Activated gamma-delta T cell treated with Interleukin-2 at 50 U/mL for 16 hours (primary cell): Measurements from ENCODE around the gene MTF2.
"Not testable (repeated sequence)": the region's sequence is repeated elsewhere in the genome, so short reads cannot be mapped to it uniquely, and the experiment has no call there.

Experiments used
- DNase-seq: peaks from one replicate; pipeline ENCODE4 v3.0.0-alpha.2; 2020

Gene MTF2

DNA sequence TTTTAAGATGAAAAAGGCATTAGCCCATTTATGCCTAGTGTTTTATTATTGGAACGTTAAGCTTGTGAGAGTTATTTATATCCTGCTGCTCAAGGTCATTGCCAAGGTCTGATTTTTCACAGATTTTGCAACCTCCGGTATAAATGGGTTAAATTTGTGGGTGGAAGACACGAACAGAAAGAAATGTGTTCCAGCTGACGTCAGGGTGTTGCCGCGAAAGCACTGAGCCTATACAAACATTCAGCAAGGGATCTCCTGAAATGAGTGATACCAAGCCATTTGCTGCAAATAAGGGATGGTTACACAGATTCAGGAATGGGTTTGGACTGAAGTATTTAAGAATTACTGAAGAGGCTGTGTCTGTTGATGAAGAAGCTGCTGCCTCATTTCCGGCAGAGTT is 68.9 kb downstream of the MTF2 start:
- DNase-seq, result no peak

DNA sequence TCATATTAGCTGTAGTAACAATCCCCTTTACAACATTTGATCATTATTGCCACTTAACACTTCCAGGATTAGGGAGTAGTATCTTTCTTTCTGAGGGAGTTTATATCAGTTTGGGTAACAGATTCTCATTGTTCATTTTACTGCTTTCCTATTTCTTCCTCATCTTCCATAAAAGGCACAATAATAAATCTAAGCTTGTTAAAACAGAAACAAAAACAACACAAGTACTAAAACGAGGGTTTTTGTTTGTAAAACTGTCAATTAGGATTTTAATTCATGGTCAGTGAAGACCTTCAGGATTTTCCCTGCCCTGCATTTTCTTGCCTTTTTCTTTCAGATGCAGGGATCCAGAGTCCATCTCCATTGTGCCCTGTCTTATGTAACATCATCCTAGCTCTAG is 71.6 kb downstream of the MTF2 start:
- no peak for DNase-seq

DNA sequence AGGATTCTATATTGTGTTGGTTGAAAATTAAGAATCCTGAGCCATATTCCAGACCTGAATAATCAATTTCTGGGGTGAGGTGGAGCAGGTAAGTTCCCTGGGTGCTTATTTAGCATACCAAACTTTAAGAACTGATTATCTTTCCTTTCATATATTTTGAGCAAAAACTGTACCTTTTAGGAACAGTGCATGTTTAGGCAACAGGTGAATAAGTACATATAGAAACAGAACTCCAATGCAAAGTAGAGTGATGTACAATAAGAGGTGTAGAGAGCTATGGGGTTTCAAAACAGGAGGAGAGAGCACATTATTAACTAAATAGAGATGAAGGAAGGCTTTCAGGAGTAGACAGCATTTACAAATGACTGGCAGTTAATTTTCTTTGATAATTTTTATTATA is 72.4 kb downstream of the MTF2 start:
- no peak for DNase-seq

DNA sequence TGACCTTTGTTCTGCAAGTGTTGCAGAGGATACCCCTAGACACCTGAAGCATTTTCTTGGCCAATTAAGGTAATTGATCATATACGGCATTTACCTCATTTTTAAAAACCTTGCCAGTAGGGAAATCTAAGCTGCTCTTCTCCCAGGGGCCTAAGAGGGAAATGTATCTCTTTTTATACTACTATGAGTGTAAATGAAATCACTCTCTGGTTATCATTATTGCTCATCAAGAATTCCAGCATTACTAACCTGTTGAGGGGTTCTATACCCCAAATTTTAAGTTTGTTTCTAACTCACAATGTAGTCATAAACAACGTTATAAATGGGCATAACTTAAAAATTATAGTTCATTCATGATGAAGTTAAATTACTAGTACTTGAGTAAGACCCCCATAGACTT is 73.8 kb downstream of the MTF2 start:
- DNase-seq, result no peak

DNA sequence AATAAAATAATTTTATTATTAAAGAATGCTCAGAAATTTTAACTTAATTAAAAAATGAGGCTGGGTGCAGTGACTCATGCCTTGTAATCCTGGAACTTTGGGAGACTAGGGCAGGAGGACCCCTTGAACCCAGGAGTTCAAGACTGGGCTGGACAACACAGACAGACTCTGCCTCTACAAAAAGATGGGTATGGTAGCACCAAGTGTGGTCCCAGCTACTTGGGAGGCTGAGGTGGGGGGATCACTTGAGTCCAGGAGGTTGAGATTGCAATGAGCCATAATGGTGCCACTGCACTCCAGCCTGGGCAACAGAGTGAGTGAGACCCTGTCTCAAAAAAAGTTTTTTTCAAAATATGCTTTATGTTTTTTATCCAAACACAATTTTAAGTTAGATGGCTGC is 75.8 kb downstream of the MTF2 start:
- DNase-seq, result no peak

DNA sequence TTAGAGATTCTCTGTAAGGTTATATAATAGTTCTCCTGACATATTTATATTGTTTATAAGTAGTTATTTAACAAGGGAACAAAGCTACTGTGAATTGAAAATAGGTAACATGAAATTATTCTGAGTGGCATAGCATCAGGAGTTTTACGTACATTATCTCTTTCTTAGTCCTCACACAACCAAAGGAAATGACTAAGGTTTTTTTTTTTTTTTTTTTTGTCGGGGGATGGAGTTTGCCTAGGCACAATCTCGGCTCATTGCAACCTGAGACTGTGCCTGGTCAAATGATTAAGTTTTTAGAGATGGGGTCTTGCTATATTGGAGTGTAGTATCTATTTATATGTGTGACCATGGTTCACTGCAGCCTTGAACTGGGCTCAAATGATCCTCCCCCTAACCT is 76.3 kb downstream of the MTF2 start:
- no peak for DNase-seq

DNA sequence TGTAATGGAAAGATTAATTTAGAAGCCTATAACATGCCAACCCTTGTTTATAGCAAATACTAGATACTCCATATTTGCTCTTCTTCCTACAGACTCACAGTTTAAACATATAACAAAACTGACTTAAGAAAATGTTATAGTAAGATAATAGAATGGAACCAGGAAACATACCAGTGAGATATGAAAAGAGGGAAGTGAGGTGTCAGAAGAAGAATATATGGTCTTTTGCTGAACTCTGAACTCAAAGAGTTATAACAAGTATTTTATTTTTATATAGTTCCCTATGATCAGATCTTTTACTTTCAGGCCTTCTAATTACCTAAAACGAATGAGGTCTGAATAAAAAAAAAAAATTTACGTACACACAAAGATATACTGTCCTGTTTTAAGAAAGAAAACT is 80.3 kb downstream of the MTF2 start:
- DNase-seq, result no peak

DNA sequence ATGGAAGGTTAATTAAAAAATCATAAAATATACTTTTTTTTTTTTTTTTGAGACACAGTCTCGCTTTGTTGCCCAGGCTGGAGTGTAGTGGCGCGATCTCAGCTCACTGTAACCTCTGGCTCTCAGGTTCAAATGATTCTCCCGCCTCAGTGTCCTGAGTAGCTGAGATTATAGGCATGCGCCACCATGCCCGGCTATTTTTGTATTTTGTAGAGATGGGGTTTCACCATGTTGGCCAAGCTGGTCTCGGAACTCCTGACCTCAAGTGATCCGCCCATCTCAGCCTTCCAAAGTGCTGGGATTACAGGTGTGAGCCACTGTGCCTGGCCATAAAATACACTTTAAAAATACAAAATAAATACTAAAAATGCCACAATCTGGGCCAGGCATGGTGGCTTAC is 84.2 kb downstream of the MTF2 start:
- not testable (repeated sequence) for DNase-seq

DNA sequence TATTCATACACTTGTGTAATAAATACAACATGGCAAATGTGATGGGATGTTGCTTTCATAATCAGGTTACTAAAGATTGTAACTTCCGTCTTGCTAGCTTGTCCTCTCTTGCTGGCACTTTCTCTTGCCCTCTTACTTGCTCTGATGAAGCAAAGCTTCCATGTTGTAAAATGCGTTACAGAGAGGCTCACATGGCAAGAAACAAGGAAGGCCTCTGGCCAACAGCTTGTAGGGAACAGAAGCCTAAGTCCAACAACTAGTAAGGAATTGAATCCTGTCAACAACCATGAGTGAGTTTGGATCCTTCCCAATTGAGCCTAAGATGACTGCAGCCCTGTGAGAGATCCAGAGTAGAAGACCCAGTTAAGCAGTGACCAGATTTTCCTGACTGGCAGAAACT is 85.7 kb downstream of the MTF2 start:
- DNase-seq, result no peak

DNA sequence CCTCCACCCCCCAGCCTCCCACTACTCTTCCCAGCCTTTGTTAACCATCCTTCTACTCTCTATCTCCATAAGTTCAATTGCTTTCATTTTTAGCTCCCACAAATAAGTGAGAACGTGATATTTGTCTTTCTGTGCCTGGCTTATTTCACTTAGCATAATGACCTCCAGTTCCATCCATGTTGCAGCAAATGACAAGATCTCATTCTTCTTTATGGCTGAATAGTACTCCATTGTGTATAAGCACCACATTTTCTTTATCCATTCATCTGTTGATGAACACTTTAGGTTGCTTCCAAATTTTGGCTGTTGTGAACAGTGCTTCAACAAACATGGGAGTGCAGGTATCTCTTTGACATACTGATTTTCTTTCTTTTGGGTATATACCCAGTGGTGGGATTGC is 86.8 kb downstream of the MTF2 start:
- not testable (repeated sequence) for DNase-seq

DNA sequence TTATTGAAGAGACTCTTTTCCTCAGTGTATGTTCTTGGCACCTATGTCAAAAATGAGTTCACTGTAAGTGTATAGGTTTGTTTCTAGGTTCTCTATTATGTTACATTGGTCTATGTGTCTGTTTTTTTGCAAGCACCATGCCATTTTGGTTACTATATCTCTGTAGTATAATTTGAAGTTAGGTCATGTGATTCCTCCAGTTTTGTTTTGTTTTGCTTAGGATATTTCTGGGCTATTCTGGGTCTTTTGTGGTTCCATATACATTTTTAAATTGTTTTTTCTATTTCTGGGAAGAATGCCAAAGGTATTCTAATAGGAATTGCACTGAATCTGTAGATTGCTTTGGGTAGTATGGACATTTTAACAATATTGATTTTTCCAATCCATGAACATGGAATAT is 87.9 kb downstream of the MTF2 start:
- no peak for DNase-seq

DNA sequence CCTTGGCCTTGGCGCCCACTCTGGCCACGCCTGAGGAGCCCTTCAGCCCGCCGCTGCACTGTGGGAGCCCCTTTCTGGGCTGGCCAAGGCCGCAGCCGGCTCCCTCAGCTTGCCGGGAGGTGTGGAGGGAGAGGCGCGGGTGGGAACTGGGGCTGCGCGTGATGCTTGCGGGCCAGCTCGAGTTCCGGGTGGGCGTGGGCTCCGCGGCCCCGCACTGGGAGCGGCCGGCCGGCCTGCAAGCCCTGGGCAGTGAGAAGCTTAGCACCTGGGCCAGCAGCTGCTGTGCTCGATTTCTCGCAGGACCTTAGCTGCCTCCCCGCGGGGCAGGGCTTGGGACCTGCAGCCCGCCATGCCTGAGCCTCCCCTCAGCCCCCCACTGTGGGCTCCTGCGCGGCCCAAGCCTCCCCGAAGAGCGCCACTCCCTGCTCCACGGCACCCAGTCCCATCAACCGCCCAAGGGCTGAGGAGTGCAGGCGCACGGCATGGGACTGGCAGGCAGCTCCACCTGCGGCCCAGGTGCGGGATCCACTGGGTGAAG is 91.1 kb downstream of the MTF2 start:
- not testable (repeated sequence) for DNase-seq

DNA sequence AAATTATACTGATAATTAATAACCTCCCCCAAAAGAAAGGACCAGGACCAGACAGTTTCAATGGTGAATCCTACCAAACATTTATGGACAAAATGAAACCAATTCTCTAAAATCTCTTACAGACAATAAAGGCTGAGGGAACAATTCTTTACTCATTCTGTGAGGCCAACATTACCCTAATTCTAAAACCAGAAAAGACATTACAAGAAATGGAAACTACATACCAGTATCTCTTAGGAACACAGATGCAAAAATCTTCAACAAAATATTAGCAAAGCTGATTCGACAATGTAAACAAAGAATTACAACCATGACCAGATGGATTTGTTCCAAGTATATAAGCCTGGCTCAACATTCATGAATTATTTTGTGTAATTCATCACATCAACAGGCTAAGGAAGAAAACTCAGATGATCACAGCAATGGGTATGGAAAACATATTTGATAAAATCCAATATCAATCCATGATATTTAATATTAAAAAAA is 92.5 kb downstream of the MTF2 start:
- no peak for DNase-seq

DNA sequence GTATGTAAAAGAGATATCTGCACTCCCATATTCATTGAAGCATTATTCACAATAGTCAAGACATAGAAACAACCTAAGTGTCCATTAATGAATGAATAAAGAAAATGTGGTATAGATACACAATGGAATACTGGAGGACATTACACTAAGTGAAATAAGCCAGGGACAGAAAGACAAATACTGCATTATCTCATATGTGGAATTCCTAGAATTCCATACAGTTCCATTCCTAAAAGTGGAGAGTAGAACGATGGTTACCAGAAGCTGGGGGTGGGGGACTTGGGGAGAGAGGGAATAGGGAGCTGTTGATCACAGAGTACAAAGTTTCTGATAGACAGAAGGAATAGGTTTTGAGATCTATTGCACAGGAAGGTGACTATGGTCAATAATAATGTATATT is 93.7 kb downstream of the MTF2 start:
- DNase-seq, result no peak

DNA sequence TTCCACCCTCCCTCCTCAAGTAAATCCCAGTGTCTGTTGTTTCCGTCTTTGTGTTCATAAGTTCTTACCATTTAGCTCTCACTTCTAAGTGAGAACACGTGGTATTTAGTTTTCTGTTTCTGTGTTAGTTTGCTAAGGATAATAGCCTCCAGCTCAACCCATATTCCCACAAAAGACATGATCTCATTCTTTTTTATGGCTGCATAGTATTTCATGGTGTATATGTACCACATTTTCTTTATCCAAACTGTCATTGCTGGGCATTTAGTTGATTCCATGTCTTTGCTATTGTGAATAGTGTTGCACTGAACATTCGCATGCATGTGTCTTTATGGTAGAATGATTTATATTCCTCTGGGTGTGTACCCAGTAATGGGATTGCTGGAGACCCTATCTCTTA is 95.6 kb downstream of the MTF2 start:
- DNase-seq, result not testable (repeated sequence)

DNA sequence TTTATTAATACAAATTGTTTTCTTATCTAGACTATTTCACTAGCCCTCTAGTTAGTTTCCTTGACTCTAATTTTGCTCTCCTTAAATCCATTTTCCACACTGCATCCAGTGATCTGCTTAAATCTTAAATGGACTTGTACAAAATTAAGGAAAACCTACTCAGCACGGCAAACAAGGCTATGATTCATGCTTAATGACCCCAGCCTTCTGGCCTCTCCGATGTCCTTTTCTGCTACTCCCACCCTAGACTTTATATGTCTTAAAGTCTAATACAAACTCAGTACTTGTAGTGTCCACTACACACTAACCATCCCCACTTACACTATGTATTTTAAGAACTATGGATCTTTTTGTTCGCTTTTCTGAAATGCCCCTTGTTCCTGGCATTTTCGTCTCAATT is 98.9 kb downstream of the MTF2 start:
- DNase-seq, result no peak

DNA sequence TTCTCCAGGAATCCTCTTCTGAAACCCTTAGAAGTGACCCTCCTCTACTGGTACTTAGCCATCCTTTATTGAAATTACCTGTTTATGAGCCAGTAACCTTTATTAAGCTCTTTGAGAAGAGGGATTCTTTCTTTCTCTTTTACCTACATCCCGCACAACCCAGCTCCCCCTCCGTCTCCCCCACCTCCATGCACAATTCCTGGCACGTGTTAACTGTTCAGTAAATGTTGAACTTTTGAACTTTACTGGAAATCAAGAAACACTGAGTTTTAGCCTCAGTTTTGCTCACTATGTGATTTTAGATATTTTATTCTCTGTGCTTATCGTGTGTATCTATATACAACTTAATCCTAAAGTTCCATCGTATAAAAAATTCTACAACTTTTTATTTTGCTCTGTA is 99.3 kb downstream of the MTF2 start:
- DNase-seq, result no peak

DNA sequence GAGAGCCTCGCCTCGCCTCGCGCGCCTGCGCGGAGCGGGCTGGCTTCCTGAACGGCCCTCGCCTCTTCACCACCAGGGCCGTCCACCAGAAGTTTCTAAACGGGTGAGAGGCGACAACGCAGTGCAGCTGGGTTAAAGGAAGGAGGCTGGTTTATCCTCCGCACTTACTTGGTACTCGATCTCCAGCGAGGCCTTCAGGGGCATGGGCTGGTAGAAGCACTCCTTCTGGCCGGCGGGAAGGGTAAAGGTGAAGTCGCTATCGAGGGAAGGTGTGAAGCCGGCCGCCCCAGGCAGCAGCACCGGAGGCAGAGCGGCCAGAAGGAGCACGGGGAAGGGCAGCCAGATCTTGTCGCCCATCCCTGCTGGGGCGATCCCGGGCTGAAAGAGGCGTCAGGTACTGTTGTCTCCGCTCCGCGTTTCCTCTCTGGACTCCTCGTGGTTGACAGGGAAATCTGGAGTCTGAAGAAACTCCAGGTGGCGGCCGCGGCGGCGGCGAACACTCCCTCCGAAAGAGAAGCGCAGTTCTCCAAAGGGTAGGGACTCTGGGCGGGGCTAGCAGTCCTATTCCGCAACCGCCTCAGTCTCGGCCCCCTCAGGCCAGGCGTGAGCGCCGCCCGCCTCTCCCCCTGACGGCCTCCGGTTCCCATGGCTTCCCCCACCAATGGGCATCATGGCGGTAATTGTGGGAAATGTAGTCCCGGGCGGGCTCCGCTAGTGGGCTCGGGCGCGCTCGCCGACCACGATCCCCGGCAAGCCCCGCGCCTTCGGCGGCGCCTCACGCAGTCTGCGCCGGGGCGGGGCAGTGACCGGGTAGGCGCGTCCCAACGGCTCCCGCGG is 101.0 kb downstream of the MTF2 start, which contains the start of gene TMED5:
Gene TMED5, minus strand, starts transcription at position 528 of the 837 bp plus-strand sequence. Its CDS starts 171 bp downstream, at position 357.
- peak; percentile 94 for DNase-seq

DNA sequence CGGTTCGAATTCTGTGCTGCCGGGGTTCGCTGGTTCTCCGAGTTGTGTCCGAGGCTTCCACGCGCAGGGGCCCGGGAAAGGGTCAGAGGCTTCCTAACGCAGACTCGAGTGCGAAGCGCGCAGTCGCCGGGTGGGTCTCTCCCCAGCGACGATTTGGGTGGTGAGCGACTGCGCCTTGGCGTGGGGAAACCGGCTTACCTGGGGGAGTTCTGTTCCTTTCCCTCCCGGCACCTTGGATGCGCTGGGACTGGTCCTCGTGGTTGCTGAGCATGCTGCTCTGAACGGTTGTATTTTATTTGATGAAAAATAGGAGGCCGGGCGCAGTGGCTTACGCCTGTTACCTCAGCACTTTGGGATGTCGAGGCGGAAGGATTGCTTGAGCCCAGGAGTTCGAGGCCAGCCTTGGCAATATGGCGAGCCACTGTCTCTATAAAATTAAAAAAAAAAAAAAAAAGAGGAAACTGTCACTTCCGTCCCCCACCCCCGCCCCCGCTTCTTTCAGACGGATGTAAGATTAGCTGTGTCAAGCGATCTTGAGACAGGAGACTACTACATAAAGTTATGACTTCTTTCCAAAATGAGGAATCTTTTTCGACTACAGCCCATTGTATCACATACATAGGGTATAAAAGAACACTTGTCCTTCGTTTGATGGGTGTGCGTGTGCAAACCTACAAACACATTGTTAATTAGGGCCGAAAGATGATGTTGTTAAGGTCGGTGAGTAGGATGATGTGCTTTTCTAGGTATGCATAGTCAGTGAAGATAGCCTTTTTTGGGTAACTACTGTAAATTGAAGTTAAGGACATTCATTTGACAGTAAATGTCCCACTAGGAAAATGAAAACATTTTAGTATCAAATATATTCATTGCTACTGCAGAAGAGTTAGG is 101.9 kb downstream of the MTF2 start, which contains the start of gene CCDC18:
Gene CCDC18, plus strand, starts transcription at position 2 of the 891 bp plus-strand sequence. CDS start 2,638 bp downstream, outside the sequence.
- DNase-seq, result peak; percentile 49

DNA sequence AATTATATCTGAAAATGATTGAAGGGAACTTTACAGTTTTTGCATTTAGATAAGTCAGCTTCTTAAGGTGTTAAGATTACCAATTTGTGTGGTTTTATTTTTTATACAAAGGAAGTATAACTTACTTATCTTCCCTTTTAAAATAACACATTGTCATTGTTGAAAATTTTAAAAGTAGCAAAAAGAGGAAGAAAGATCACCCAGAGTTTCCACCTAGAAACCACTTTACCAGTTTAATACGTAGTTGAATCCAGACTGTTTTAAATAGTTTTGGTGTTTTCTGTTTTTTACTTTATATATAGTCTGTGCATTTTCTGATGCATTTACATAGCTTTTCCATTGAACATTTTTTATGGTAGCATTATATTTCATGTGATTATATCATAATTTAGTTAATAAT is 107.6 kb downstream of the MTF2 start:
- no peak for DNase-seq
